Ectodermal cell (in vitro differentiated cells): ENCODE data around the gene HSF4. TPM values are rescaled to one million over a fixed set of nuclear protein-coding genes. Genes with fewer than 3 reads are reported as not detected.
"Not testable (repeated sequence)": the region's sequence is repeated elsewhere in the genome, so short reads cannot be mapped to it uniquely, and the experiment has no call there.

ENCODE experiments used
- H3K27ac ChIP-seq: 2 replicates; pipeline ENCODE4 v1.7.0; 2013; ENCODE audit warnings: mild to moderate bottlenecking, low read depth, low read length; ENCODE audit not compliant: insufficient read depth, poor library complexity, severe bottlenecking
- H3K27me3 ChIP-seq: 2 replicates; pipeline ENCODE4 v1.7.0; 2013; ENCODE audit warnings: mild to moderate bottlenecking, low read length; ENCODE audit not compliant: insufficient read depth, control insufficient read depth, poor library complexity, severe bottlenecking
- H3K36me3 ChIP-seq: one replicate; pipeline ENCODE4 v1.7.0; 2013; ENCODE audit warnings: low read length; ENCODE audit not compliant: control insufficient read depth, insufficient read depth
- H3K4me1 ChIP-seq: one replicate; pipeline ENCODE4 v1.7.0; 2013; ENCODE audit warnings: low read length; ENCODE audit not compliant: control insufficient read depth, insufficient read depth
- H3K4me3 ChIP-seq: 2 replicates; pipeline ENCODE4 v1.7.0; 2013; ENCODE audit warnings: low read depth, low read length, control low read depth; ENCODE audit not compliant: insufficient read depth
- H3K9me3 ChIP-seq: 2 replicates; pipeline ENCODE4 v1.7.0; 2013; ENCODE audit warnings: mild to moderate bottlenecking, low read length, moderate library complexity; ENCODE audit not compliant: control insufficient read depth
- WGBS, 2 experiments: methylation state at CpG; one replicate each; pipeline ENCODE4 v1.1.7; 2013; ENCODE audit warnings: missing lambda C conversion rate in 2 of 2; 5-methylcytosine and 5-hydroxymethylcytosine counted together
- polyA plus RNA-seq, 4 experiments: library from polyadenylated mRNA; stranded (reverse); fragments of 50-300 nt; gene quantifications; one replicate each; pipeline ENCODE4 v1.2.3, GENCODE V29; 2013

The HSF4 gene, protein sequence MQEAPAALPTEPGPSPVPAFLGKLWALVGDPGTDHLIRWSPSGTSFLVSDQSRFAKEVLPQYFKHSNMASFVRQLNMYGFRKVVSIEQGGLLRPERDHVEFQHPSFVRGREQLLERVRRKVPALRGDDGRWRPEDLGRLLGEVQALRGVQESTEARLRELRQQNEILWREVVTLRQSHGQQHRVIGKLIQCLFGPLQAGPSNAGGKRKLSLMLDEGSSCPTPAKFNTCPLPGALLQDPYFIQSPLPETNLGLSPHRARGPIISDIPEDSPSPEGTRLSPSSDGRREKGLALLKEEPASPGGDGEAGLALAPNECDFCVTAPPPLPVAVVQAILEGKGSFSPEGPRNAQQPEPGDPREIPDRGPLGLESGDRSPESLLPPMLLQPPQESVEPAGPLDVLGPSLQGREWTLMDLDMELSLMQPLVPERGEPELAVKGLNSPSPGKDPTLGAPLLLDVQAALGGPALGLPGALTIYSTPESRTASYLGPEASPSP
- not detected for polyA plus RNA-seq (2013, experiment 1 of 4)
- not detected for polyA plus RNA-seq (2013, experiment 2 of 4)
- polyA plus RNA-seq (2013, experiment 3 of 4): 1.6 TPM
- 0.53 TPM for polyA plus RNA-seq (2013, experiment 4 of 4)

DNA sequence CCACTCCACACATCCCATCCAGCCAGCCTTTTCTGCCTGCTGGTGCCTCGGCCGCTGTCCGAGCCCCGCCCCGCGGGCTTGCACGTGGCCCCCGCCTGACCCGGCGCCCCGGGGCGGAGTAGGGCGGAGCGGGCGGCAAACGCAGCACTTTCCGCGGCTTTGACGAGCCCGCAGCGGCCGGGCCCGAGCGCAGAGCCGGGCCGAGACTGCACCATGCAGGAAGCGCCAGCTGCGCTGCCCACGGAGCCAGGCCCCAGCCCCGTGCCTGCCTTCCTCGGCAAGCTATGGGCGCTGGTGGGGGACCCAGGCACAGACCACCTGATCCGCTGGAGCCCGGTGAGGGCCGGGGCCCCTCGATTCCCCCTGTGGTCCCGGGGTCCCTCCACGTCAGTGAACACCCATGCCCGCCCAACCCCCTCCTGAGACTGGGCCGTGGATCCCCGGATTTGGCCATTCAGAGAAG, at the start of gene HSF4:
HSF4 (plus strand) TSS at position 147 of the 463 bp plus-strand sequence; CDS start at position 214, 67 bp downstream.
- 3 to 4% methylated on average over 41 of the region's 41 CpGs for WGBS, 2 experiments
- H3K4me1 ChIP-seq: peaks cover 12% of the 10 kb centered on the region
- peak within 1 kb of the TSS; percentile 32 for H3K4me3 ChIP-seq
- H3K9me3 ChIP-seq: no peaks in the 10 kb centered on the region
- H3K27ac ChIP-seq: no peak within 1 kb of the TSS
- no peaks in the 10 kb centered on the region for H3K36me3 ChIP-seq
- H3K27me3 ChIP-seq: peaks cover 100% of the 10 kb centered on the region

DNA sequence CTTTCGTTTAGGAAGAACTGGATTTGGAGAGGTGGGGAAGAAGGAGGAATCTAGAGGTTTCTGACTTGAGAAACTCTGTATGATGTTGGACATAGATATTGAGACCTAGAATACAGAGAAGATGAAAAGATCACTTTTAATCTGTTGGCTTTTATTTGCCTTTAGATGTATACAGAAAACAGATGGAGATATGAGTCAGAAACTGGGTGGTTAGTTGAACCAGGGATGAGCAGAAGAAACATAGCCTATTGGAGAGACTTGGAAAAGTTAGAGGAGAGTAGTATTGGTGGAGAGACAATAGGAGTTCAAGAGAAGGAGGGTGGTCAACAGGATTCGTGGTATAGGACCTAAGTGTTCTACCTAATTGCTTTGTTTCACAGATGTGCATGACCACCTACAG, 49.8 kb upstream of the HSF4 start:
- 89 to 96% methylated on average over 2 of the region's 2 CpGs for WGBS, 2 experiments
- Histone ChIP-seq H3K4me1 (peaks cover 7% of the 10 kb centered on the region), H3K27ac (no peak overlapping the region), H3K36me3 (no peaks in the 10 kb centered on the region), H3K9me3 (no peaks in the 10 kb centered on the region), H3K4me3 (no peak overlapping the region), H3K27me3 (no peaks in the 10 kb centered on the region)

DNA sequence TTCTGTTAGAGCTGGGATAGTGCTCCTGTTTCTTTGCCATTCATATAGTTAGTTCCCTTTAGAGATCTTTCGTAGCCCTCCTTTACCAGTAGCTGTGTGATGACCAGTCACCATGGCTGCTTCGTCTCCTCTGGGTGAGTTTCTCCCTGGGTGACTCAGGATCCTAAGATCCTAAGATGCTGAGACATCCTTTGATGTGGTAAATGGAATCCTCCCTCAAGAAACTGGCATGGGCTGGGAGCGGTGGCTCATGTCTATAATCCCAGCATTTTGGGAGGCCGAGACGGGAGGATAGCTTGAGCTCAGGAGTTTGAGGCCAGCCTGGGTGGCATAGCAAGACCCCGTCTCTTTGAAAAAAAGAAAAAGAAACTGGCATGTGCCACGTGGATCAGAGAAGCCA, 48.9 kb upstream of the HSF4 start:
- H3K9me3 ChIP-seq: no peaks in the 10 kb centered on the region
- no peaks in the 10 kb centered on the region for H3K27me3 ChIP-seq
- 92 to 93% methylated on average over 7 of the region's 7 CpGs for WGBS, 2 experiments
- peaks cover 5% of the 10 kb centered on the region for H3K4me1 ChIP-seq
- no peaks in the 10 kb centered on the region for H3K36me3 ChIP-seq
- no peak overlapping the region for H3K27ac ChIP-seq
- no peak overlapping the region for H3K4me3 ChIP-seq

DNA sequence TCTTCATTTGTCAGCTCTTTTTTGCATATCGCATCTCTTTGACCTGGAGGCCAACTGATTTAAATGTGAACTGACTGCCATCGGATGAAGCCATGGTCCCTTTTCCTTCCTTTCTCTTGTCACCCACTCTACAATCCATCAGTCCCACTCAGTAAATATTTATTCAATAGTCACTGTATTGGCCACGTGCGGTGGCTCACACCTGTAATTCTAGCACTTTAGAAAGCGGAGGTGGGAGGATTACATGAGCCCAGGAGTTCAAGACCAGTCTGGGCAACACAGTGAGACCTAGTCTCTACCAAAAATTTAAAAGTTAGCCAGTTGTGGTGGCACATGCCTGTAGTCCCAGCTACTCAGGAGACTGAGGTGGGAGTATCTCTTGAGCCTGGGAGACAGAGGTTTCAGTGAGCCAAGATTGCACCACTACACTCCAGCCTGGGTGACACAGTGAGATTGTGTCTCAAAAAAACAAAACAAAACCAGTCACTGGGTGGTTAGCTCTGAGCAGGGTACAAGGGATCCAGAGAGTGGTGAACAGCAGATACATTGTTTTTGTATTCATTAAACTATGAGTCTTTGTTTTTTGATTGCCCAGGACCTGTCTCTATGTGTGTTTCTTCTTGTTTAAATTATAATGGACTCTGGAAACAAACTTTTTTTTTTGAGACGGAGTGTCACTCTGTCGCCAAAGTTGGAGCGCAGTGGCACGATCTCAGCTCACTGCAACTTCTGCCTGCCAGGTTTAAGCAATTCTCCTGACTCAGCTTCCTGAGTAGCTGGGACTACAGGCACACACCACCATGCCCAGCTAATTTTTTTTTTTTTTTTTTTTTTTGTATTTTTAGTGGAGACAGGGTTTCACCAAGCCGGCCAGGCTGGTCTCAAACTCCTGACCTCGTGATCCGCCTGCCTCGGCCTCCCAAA, 47.9 kb upstream of the HSF4 start:
- no peaks in the 10 kb centered on the region for H3K36me3 ChIP-seq
- no peaks in the 10 kb centered on the region for H3K4me1 ChIP-seq
- WGBS, 2 experiments: 90 to 94% methylated on average over 13 of the region's 13 CpGs
- no peaks in the 10 kb centered on the region for H3K27me3 ChIP-seq
- H3K9me3 ChIP-seq: no peaks in the 10 kb centered on the region
- H3K27ac ChIP-seq: no peak overlapping the region
- H3K4me3 ChIP-seq: no peak overlapping the region

DNA sequence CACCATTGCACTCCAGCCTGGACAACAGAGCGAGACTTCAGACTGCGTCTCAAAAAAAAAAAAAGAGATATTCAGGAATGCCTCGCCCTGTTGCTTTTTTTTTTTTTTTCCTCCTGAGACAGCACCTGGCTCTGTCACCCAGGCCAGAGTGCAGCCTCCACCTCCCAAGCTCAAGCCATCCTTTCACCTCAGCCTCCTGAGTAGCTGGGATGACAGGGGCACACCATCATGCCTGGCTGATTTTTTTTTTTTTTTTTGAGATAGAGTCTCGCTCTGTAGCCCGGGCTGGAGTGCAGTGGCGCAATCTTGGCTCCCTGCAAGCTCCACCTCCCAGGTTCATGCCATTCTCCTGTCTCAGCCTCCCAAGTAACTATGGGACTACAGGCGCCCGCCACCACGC, 46.8 kb upstream of the HSF4 start:
- Histone ChIP-seq H3K4me3 (no peak overlapping the region), H3K27ac (no peak overlapping the region), H3K36me3 (no peaks in the 10 kb centered on the region), H3K4me1 (no peaks in the 10 kb centered on the region), H3K9me3 (no peaks in the 10 kb centered on the region), H3K27me3 (no peaks in the 10 kb centered on the region)
- WGBS, 2 experiments: 98 to 99% methylated on average over 6 to 9 of the region's 9 CpGs

DNA sequence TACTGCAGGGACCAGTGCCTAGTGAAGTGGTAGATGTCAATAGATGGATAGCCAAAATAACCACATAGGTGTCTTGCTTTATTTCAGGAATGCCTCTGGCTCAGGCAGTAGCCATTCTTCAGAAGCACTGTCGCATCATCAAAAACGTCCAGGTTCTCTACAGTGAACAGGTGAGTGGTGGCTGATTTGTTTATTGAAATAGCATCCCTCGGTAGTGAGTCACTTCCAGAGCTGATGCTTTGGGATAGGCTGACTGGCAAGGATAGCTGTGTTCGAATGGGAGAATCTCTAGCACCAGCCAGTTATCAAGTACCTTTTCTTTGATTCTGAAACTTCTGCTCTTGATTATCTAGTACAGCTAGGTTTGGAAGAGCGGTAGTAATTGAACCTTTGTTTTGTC, 44.5 kb upstream of the HSF4 start:
- Histone ChIP-seq H3K36me3 (no peaks in the 10 kb centered on the region), H3K27me3 (no peaks in the 10 kb centered on the region)
- WGBS, 2 experiments: 95 to 96% methylated on average over 5 of the region's 5 CpGs

DNA sequence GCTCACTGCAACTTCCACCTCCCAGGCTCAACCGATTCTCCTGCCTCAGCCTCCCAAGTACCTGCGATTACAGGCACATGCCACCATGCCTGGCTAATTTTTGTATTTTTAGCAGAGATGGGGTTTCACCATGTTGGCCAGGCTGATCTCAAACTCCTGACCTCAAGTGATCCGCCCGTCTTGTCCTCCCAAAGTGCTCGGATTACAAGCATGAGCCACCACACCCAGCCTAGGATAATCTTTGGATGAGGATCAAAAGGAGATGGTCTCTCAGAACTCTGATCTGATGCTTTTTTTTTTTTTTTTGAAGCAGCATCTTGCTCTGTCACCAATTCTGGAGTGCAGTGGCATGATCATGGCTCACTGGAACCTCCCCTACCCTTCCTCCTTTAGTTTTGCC, 41.7 kb upstream of the HSF4 start:
- not testable (repeated sequence) for H3K36me3 ChIP-seq, H3K27me3 ChIP-seq, H3K4me3 ChIP-seq, H3K27ac ChIP-seq, H3K9me3 ChIP-seq, H3K4me1 ChIP-seq
- 94 to 95% methylated on average over 5 of the region's 5 CpGs for WGBS, 2 experiments

More for the DNA sequence above, 44.5 kb upstream of the HSF4 start:
- Histone ChIP-seq H3K4me1 (no peaks in the 10 kb centered on the region), H3K4me3 (no peak overlapping the region), H3K27ac (no peak overlapping the region), H3K9me3 (no peaks in the 10 kb centered on the region)

DNA sequence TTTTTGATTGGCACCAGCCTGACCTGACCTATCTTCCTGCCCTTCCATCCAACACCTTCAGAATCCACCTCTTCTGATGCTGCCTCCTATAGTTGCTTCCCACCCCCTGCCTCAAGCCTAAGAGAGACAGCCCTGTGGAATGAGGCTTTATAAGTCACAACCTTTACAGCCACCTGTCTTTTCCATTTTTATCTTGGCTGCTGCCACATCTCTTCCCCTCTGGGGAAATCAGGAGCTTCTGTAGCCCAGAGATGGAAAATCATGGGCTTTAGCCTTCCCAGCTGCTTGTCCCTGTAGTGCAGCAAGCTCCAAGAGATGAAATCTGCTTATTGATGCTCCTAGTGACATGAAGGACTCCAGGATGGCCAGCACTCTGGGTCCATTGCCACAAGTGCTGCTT, 36.1 kb upstream of the HSF4 start:
- Histone ChIP-seq H3K27ac (no peak overlapping the region), H3K9me3 (no peaks in the 10 kb centered on the region), H3K36me3 (peaks cover 12% of the 10 kb centered on the region), H3K4me1 (no peaks in the 10 kb centered on the region), H3K4me3 (no peak overlapping the region), H3K27me3 (no peaks in the 10 kb centered on the region)

DNA sequence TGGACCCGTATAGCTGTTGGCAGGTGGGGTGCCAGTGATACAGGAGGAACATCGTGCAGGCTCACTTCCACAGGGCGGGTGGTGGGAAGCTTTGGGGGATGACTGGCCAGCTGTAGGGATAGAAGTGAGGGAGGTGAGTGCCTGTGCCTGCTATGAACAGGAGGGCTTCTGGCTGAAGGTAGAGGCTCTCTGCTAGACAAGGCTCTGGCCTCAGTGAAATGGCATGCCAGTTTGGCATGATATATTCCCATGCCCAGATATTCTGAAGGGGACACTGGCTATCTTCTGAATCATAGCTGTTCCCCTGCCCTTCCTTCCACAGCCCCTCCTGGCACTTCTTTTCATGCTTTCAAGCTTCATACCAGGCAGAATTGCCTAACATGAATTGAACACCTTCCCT, 35.7 kb upstream of the HSF4 start:
- no peaks in the 10 kb centered on the region for H3K4me1 ChIP-seq
- 91 to 94% methylated on average over 3 of the region's 3 CpGs for WGBS, 2 experiments
- no peak overlapping the region for H3K4me3 ChIP-seq
- peaks cover 12% of the 10 kb centered on the region for H3K36me3 ChIP-seq
- no peak overlapping the region for H3K27ac ChIP-seq
- H3K9me3 ChIP-seq: no peaks in the 10 kb centered on the region
- H3K27me3 ChIP-seq: no peaks in the 10 kb centered on the region

DNA sequence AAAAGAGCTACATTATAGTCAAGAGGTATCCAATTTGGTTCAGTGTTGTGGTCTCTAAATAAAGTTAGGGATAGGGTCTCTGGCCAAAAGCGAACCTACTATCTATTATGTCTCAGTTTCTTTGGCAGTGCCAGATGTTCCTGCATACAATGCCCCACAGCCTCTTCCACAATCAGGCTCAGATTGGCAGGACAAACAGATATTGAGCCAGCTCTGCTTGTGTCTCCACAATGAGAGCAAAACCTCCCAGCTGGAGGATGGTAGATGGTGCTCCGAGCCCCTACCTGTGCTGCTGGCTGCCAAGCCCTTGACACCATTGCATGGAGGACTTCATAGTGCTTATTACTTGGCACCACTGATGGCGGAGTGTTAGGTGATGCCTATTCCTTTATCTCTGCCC, 35.1 kb upstream of the HSF4 start:
- Histone ChIP-seq H3K27me3 (no peaks in the 10 kb centered on the region), H3K36me3 (peaks cover 12% of the 10 kb centered on the region), H3K4me1 (no peaks in the 10 kb centered on the region), H3K4me3 (no peak overlapping the region), H3K9me3 (no peaks in the 10 kb centered on the region), H3K27ac (no peak overlapping the region)
- 93 to 94% methylated on average over 3 of the region's 3 CpGs for WGBS, 2 experiments
